H1 (cell line): ENCODE measurements around the gene DNAJB1. TPM values are rescaled to one million over a fixed set of nuclear protein-coding genes. Genes with fewer than 3 reads are reported as not detected.

Source experiments
- CTCF ChIA-PET: fragments of 300-600 bp; sonication (Branson Sonifier 250); formaldehyde crosslinking; loops from one replicate; lab custom pipeline; 2021; ENCODE audit not compliant: partially characterized antibody; lab: Charles Lee
- POLR2A ChIA-PET: fragments of 300-600 bp; sonication (Branson Sonifier 250); formaldehyde crosslinking; loops from one replicate; lab custom pipeline; 2021; ENCODE audit warnings: inconsistent platforms; ENCODE audit not compliant: partially characterized antibody; lab: Charles Lee
- DNase-seq, 2 experiments: peaks; one replicate each; pipeline versions ENCODE4 v3.0.0 to v3.0.0-alpha.2; 2010 to 2022; ENCODE audit warnings: low spot score in 2 of 2, low read depth in 1 of 2, mixed read lengths in 1 of 2
- FAIRE-seq: peaks from 2 replicates; lab custom pipeline; 2011; peaks lifted over from hg19 to GRCh38; lab: Jason Lieb, UNC
- H2AFZ ChIP-seq: 2 replicates; pipeline ENCODE4 v1.8.1; 2012; ENCODE audit warnings: low read length, inconsistent platforms
- H2AK5ac ChIP-seq: 2 replicates; pipeline ENCODE4 v1.6.1; 2013; ENCODE audit warnings: low read depth, low read length
- H2BK120ac ChIP-seq: replicated peaks from 2 replicates; pipeline ENCODE3; 2013; ENCODE audit warnings: low read depth, low read length, inconsistent platforms
- H2BK12ac ChIP-seq: 2 replicates; pipeline ENCODE4 v1.6.1; 2013; ENCODE audit warnings: low read depth, low read length
- H2BK15ac ChIP-seq: 2 replicates; pipeline ENCODE4 v1.6.1; 2013; ENCODE audit warnings: low read length
- H2BK20ac ChIP-seq: 2 replicates; pipeline ENCODE4 v1.6.1; 2013; ENCODE audit warnings: low read length
- H2BK5ac ChIP-seq: 2 replicates; pipeline ENCODE4 v1.6.1; 2013; ENCODE audit warnings: low read depth, low read length
- H3K14ac ChIP-seq: 2 replicates; pipeline ENCODE4 v1.6.1; 2013; ENCODE audit warnings: inconsistent platforms; ENCODE audit not compliant: insufficient read length
- H3K18ac ChIP-seq: 2 replicates; pipeline ENCODE4 v1.6.1; 2013; ENCODE audit warnings: low read length; ENCODE audit errors: extremely low read depth
- H3K23ac ChIP-seq: 2 replicates; pipeline ENCODE4 v1.6.1; 2013; ENCODE audit warnings: inconsistent platforms; ENCODE audit not compliant: insufficient read length
- H3K23me2 ChIP-seq: 2 replicates; pipeline ENCODE4 v1.6.1; 2013; ENCODE audit warnings: low read depth, low read length
- H3K27ac ChIP-seq: 2 replicates; pipeline ENCODE4 v1.6.1; 2011; ENCODE audit warnings: low read depth, low read length, inconsistent platforms
- H3K27me3 ChIP-seq, 4 experiments: replicated peaks in 1 of 4; 1 replicate in 1 of 4; 2 replicates in 3 of 4; pipeline versions ENCODE4 v1.6.1 to v1.8.1; 2011 to 2013; ENCODE audit warnings: low read length in 3 of 4, mild to moderate bottlenecking in 3 of 4, inconsistent platforms in 2 of 4, mixed read lengths in 2 of 4, moderate library complexity in 1 of 4; ENCODE audit not compliant: control insufficient read depth in 3 of 4, insufficient read depth in 3 of 4; ENCODE audit errors: extremely low read depth in 1 of 4
- H3K36me3 ChIP-seq, 4 experiments: 2 replicates each; pipeline versions ENCODE4 v1.6.1 to v1.8.1; 2011 to 2013; ENCODE audit warnings: mild to moderate bottlenecking in 4 of 4, low read length in 3 of 4, moderate library complexity in 2 of 4, control low read depth in 1 of 4, inconsistent platforms in 1 of 4; ENCODE audit not compliant: insufficient read depth in 4 of 4, control insufficient read depth in 2 of 4
- H3K4ac ChIP-seq: replicated peaks from 2 replicates; pipeline ENCODE3; 2013; ENCODE audit warnings: low read length, low read depth, mixed read lengths, inconsistent platforms; ENCODE audit not compliant: insufficient read length
- H3K4me1 ChIP-seq, 4 experiments: replicated peaks in 1 of 4; 1 replicate in 1 of 4; 2 replicates in 3 of 4; pipeline versions ENCODE4 v1.6.1 to v1.8.1; 2011 to 2013; ENCODE audit warnings: low read length in 3 of 4, inconsistent platforms in 2 of 4, mixed read lengths in 1 of 4; ENCODE audit not compliant: insufficient read depth in 4 of 4, control insufficient read depth in 3 of 4
- H3K4me2 ChIP-seq, 2 experiments: 2 replicates each; pipeline versions ENCODE4 v1.6.1 to v1.8.1; 2011 to 2013; ENCODE audit warnings: low read depth in 2 of 2, low read length in 2 of 2, control low read depth in 1 of 2, inconsistent platforms in 1 of 2, mild to moderate bottlenecking in 1 of 2; ENCODE audit not compliant: insufficient read depth in 1 of 2
- H3K4me3 ChIP-seq, 4 experiments: fragments of 200-600, 300-600 bp in 1 of 4; sonication (generic), shearing (Covaris generic), sonication (Bioruptor Twin) in 1 of 4; 2 replicates each; pipeline versions ENCODE4 v1.5.1 to v1.8.1; 2011 to 2016; ENCODE audit warnings: low read length in 4 of 4, low read depth in 3 of 4, control low read depth in 2 of 4, inconsistent platforms in 2 of 4, mild to moderate bottlenecking in 2 of 4, mixed read lengths in 1 of 4, moderate library complexity in 1 of 4; ENCODE audit not compliant: insufficient read depth in 2 of 4; ENCODE audit errors: extremely low read depth in 1 of 4
- H3K56ac ChIP-seq: replicated peaks from 2 replicates; pipeline ENCODE3; 2013; ENCODE audit warnings: low read depth, mild to moderate bottlenecking, mixed read lengths, low read length, inconsistent platforms; ENCODE audit not compliant: insufficient read length
- H3K79me1 ChIP-seq: 2 replicates; pipeline ENCODE4 v1.6.1; 2013; ENCODE audit warnings: low read depth, low read length, control low read depth
- H3K79me2 ChIP-seq, 2 experiments: 2 replicates each; pipeline versions ENCODE4 v1.6.1 to v1.8.1; 2012 to 2013; ENCODE audit warnings: low read length in 2 of 2, mild to moderate bottlenecking in 2 of 2, inconsistent platforms in 1 of 2; ENCODE audit not compliant: insufficient read depth in 2 of 2, control insufficient read depth in 1 of 2
- H3K9ac ChIP-seq, 4 experiments: replicated peaks in 1 of 4; 1 replicate in 1 of 4; 2 replicates in 3 of 4; pipeline versions ENCODE4 v1.6.1 to v1.8.1; 2011 to 2013; ENCODE audit warnings: low read depth in 3 of 4, low read length in 3 of 4, control low read depth in 2 of 4, mild to moderate bottlenecking in 2 of 4, moderate library complexity in 2 of 4, inconsistent platforms in 1 of 4; ENCODE audit errors: extremely low read depth in 1 of 4
- H3K9me3 ChIP-seq, 2 experiments: 2 replicates each; pipeline versions ENCODE4 v1.6.1 to v1.8.1; 2012 to 2013; ENCODE audit warnings: mild to moderate bottlenecking in 2 of 2, moderate library complexity in 2 of 2, control low read depth in 1 of 2, inconsistent platforms in 1 of 2, low read depth in 1 of 2, low read length in 1 of 2, mixed read lengths in 1 of 2; ENCODE audit not compliant: insufficient read depth in 2 of 2
- H4K20me1 ChIP-seq, 2 experiments: replicated peaks in 1 of 2; 2 replicates each; pipeline versions ENCODE3 to v1.8.1; 2011 to 2013; ENCODE audit warnings: inconsistent platforms in 2 of 2, low read length in 2 of 2, mild to moderate bottlenecking in 1 of 2; ENCODE audit not compliant: insufficient read depth in 2 of 2, control insufficient read depth in 1 of 2
- H4K5ac ChIP-seq: 2 replicates; pipeline ENCODE4 v1.6.1; 2013; ENCODE audit warnings: low read length, low read depth, mixed read lengths, inconsistent platforms; ENCODE audit not compliant: insufficient read length
- H4K8ac ChIP-seq: 2 replicates; pipeline ENCODE4 v1.8.0; 2013; ENCODE audit warnings: mild to moderate bottlenecking, moderate library complexity, low read length, inconsistent platforms; ENCODE audit not compliant: insufficient read depth; ENCODE audit errors: extremely low read depth
- H4K91ac ChIP-seq: replicated peaks from 2 replicates; pipeline ENCODE3; 2013; ENCODE audit warnings: low read length, mixed read lengths, inconsistent platforms; ENCODE audit not compliant: insufficient read length
- ATF3 ChIP-seq: IDR thresholded peaks from 2 replicates; pipeline ENCODE4 v1.6.1; 2011; ENCODE audit warnings: low read depth, mild to moderate bottlenecking, low read length; ENCODE audit not compliant: insufficient read depth
- EP300 ChIP-seq, 2 experiments: IDR thresholded peaks; 1 replicate in 1 of 2; 2 replicates in 1 of 2; pipeline ENCODE4 v1.6.1; 2011 to 2012; ENCODE audit warnings: low read depth in 2 of 2, low read length in 2 of 2, mild to moderate bottlenecking in 2 of 2, borderline replicate concordance in 1 of 2, inconsistent platforms in 1 of 2, moderate library complexity in 1 of 2
- EZH2 ChIP-seq: fragments of 200-600 bp; sonication (generic); IDR thresholded peaks from 2 replicates; pipeline ENCODE4 v1.7.1; 2012; ENCODE audit warnings: low read depth, mild to moderate bottlenecking, moderate library complexity, low read length, inconsistent platforms; ENCODE audit not compliant: severe bottlenecking
- GABPA ChIP-seq: IDR thresholded peaks from 2 replicates; pipeline ENCODE4 v1.6.1; 2011; ENCODE audit warnings: mild to moderate bottlenecking, low read length, moderate library complexity, borderline replicate concordance; ENCODE audit not compliant: insufficient read depth
- GTF2F1 ChIP-seq: IDR thresholded peaks from 2 replicates; pipeline ENCODE4 v1.6.1; 2012; ENCODE audit warnings: low read depth, low read length, improper control_type of control experiment, borderline replicate concordance
- HDAC6 ChIP-seq: IDR thresholded peaks from one replicate; pipeline ENCODE4 v1.7.1; 2012; ENCODE audit warnings: low read depth, mild to moderate bottlenecking, inconsistent platforms, low read length, moderate library complexity
- PHF8 ChIP-seq: fragments of 200-600 bp; sonication (generic); conservative IDR thresholded peaks from 2 replicates; pipeline ENCODE4 v1.7.1; 2012; ENCODE audit warnings: low read depth, mild to moderate bottlenecking, inconsistent platforms, low read length, moderate library complexity
- POLR2AphosphoS5 ChIP-seq: IDR thresholded peaks from 2 replicates; pipeline ENCODE4 v1.6.1; 2011; ENCODE audit warnings: low read depth, low read length
- POU5F1 ChIP-seq: IDR thresholded peaks from 2 replicates; pipeline ENCODE4 v1.6.1; 2011; ENCODE audit warnings: low read depth, mild to moderate bottlenecking, low read length, moderate library complexity
- RBBP5 ChIP-seq: IDR thresholded peaks from 2 replicates; pipeline ENCODE4 v1.7.1; 2012; ENCODE audit warnings: low read depth, mild to moderate bottlenecking, inconsistent platforms, low read length, moderate library complexity, borderline replicate concordance
- TAF1 ChIP-seq: IDR thresholded peaks from 2 replicates; pipeline ENCODE4 v1.6.1; 2011; ENCODE audit warnings: mild to moderate bottlenecking, low read depth, low read length
- TBP ChIP-seq: IDR thresholded peaks from 2 replicates; pipeline ENCODE4 v1.6.1; 2011; ENCODE audit warnings: low read depth, low read length, improper control_type of control experiment
- WGBS, 2 experiments: shearing (Covaris generic) in 1 of 2; methylation state at CpG; one replicate each; pipeline versions ENCODE4 v1.1.6 to v1.1.7; 2013 to 2015; ENCODE audit warnings: low lambda C conversion rate in 2 of 2, mixed read lengths in 2 of 2, inconsistent platforms in 1 of 2, low coverage in 1 of 2, missing lambda C conversion rate in 1 of 2; ENCODE audit not compliant: insufficient replicate concordance in 2 of 2, insufficient coverage in 1 of 2, insufficient read length in 1 of 2; ENCODE audit errors: extremely low coverage in 1 of 2, missing lambda C conversion rate in 1 of 2; 5-methylcytosine and 5-hydroxymethylcytosine counted together
- polyA plus RNA-seq, 7 experiments: library from polyadenylated mRNA; depleted of rRNA in 3 of 7; stranded (reverse) in 5 of 7; unstranded in 2 of 7; fragments of >200 nt in 5 of 7; fragments of 200-250 nt in 2 of 7; gene quantifications; 1 replicate in 5 of 7; 2 replicates in 1 of 7; 4 replicates in 1 of 7; pipeline versions ENCODE4 v1.2.1 to v1.2.3, GENCODE V29; 2011 to 2013; ENCODE audit warnings: missing spikeins in 2 of 7, mixed read lengths in 2 of 7
- total RNA-seq: library from RNA; stranded (reverse); fragmentation: NEBNext Ultra II Directional; extraction: Animal tissue kit (Norgen Biotek cat#: 25700); gene quantifications from 2 replicates; pipeline ENCODE4 v1.2.1, GENCODE V29; 2021

The DNAJB1 gene
- total and polyA plus RNA-seq, 2 of the 8 experiments (the other 6 are each of a cell fraction or from before 2014, with no cell fraction given): 62.9 to 64.3 TPM

GRCh38 chr19:14512406-14512961, 5.7 kb downstream of the DNAJB1 start:
- Histone ChIP-seq H3K79me1 (peaks cover 14% of the 10 kb centered on the region), H3K9me3 (no peaks in the 10 kb centered on the region), H3K4ac (no peak overlapping the region)
- no peak for TF ChIP-seq GABPA
- TF ChIP-seq TBP: no peak
- no peak for TF ChIP-seq HDAC6
- no peak for TF ChIP-seq PHF8
- TF ChIP-seq EZH2: no peak
- TF ChIP-seq POU5F1: no peak
- no peak for TF ChIP-seq GTF2F1
- TF ChIP-seq RBBP5: no peak
- TF ChIP-seq ATF3: no peak
- TF ChIP-seq TAF1: no peak
- TF ChIP-seq EP300 (IDR thresholded peaks at IDR 0.05; ENCODE audit: borderline replicate concordance in 1 of 2, low read depth in 2 of 2, low read length in 2 of 2): no peak
- TF ChIP-seq POLR2AphosphoS5: no peak

More at GRCh38 chr19:14512406-14512961, 5.7 kb downstream of the DNAJB1 start:
- Histone ChIP-seq H3K56ac (no peak overlapping the region), H3K36me3 (peaks cover 10 to 28% (median 17%) of the 10 kb centered on the region in 4 experiments), H3K79me2 (peaks cover 6 to 23% of the 10 kb centered on the region in 2 experiments; a peak in 3 of 4 replicates), H3K14ac (no peak overlapping the region), H2BK20ac (no peak overlapping the region), H3K4me1 (peaks cover 0 to 8% (median 3%) of the 10 kb centered on the region in 4 experiments; a peak in 3 of 7 replicates), H3K18ac (no peak overlapping the region), H3K23ac (no peak overlapping the region), H4K8ac (no peak overlapping the region), H2BK15ac (no peak overlapping the region), H3K23me2 (no peaks in the 10 kb centered on the region; the same call in 1 of the 2 replicates), H4K5ac (no peak overlapping the region), H3K4me2 (no peak overlapping the region), H2BK5ac (no peak overlapping the region), H4K20me1 (peaks cover 7 to 24% of the 10 kb centered on the region in 2 experiments), H3K27ac (no peak overlapping the region), H3K4me3 (no peak overlapping the region), H2BK120ac (no peak overlapping the region), H3K27me3 (no peaks in the 10 kb centered on the region), H3K9ac (no peak overlapping the region), H2AFZ (no peak overlapping the region), H2AK5ac (no peak overlapping the region), H2BK12ac (no peak overlapping the region), H4K91ac (no peak overlapping the region)
- ChIA-PET POLR2A (interaction anchor here (1.1 to 2.4 kb wide), 2 partner anchors 7 to 15 kb away, joined by 4 to 10 read pairs; no protein-coding TSS in a partner anchor), CTCF (interaction anchor here (1.1 to 2.1 kb wide), 5 partner anchors 8 to 44 kb away, joined by 3 to 14 read pairs (median 4); no protein-coding TSS in a partner anchor)
- DNase-seq (no peak), FAIRE-seq (no peak)
- 94% methylated on average over 13 of the region's 14 CpGs; no CpG with 5 or more reads in 1 of the 2 experiments for WGBS, 2 experiments
